IMR-90 (cell line): ENCODE results near the gene AREL1. TPM values are rescaled to one million over a fixed set of nuclear protein-coding genes. Genes with fewer than 3 reads are reported as not detected.

Experiments used
- ATAC-seq: fragments of 200-7000 bp; cut with Tn5 transposase; 2 replicates; pipeline ENCODE4 v1.9.1; 2020; ENCODE audit warnings: low read depth, mild to moderate bottlenecking, moderate library complexity
- BruUV-seq: library from RNA; stranded (reverse); fragments of 400-500 nt; replicated peaks from 2 replicates; lab custom pipeline; 2021; lab: Mats Ljungman, UMichigan
- CTCF ChIA-PET: fragments of 300-600 bp; formaldehyde crosslinking; extraction: SDS; loops from one replicate; lab custom pipeline; 2021; ENCODE audit warnings: antibody characterized with exemption; lab: Yijun Ruan, JAX
- POLR2A ChIA-PET: fragments of 300-600 bp; sonication (Branson Sonifier 250); formaldehyde crosslinking; loops from one replicate; lab custom pipeline; 2022; ENCODE audit warnings: antibody characterized with exemption; ENCODE audit not compliant: unreplicated experiment; lab: Charles Lee
- DNase-seq: peaks from one replicate; pipeline ENCODE4 v3.0.0; 2013
- H2AFZ ChIP-seq: replicated peaks from 2 replicates; pipeline ENCODE3; 2013; ENCODE audit warnings: low read length, mild to moderate bottlenecking; ENCODE audit not compliant: poor library complexity
- H2AK5ac ChIP-seq: 2 replicates; pipeline ENCODE4 v1.6.1; 2013; ENCODE audit warnings: low read depth, low read length, inconsistent platforms
- H2AK9ac ChIP-seq: replicated peaks from 2 replicates; pipeline ENCODE3; 2013; ENCODE audit warnings: mild to moderate bottlenecking, low read depth, low read length, moderate library complexity; ENCODE audit not compliant: poor library complexity
- H2BK120ac ChIP-seq: 2 replicates; pipeline ENCODE4 v1.6.1; 2013; ENCODE audit warnings: low read depth, low read length, inconsistent platforms
- H2BK15ac ChIP-seq: 3 replicates; pipeline ENCODE4 v1.6.1; 2013; ENCODE audit warnings: low read depth, low read length, inconsistent platforms
- H2BK20ac ChIP-seq: 2 replicates; pipeline ENCODE4 v1.6.1; 2013; ENCODE audit warnings: low read depth, mild to moderate bottlenecking, inconsistent platforms, low read length, moderate library complexity
- H2BK5ac ChIP-seq: 2 replicates; pipeline ENCODE4 v1.6.1; 2013; ENCODE audit warnings: mild to moderate bottlenecking, low read depth, low read length, inconsistent platforms; ENCODE audit not compliant: poor library complexity, severe bottlenecking
- H3K14ac ChIP-seq: replicated peaks from 2 replicates; pipeline ENCODE4 v1.6.1; 2013; ENCODE audit warnings: low read depth, low read length, inconsistent platforms
- H3K18ac ChIP-seq: 2 replicates; pipeline ENCODE4 v1.6.1; 2013; ENCODE audit warnings: low read depth, low read length, control low read depth
- H3K23ac ChIP-seq: 2 replicates; pipeline ENCODE4 v1.6.1; 2013; ENCODE audit warnings: low read depth, low read length, inconsistent platforms
- H3K27ac ChIP-seq: 2 replicates; pipeline ENCODE4 v1.5.1; 2013; ENCODE audit warnings: mild to moderate bottlenecking, control low read depth, low read length; ENCODE audit not compliant: insufficient read depth
- H3K27me3 ChIP-seq: 2 replicates; pipeline ENCODE4 v1.6.1; 2013; ENCODE audit warnings: low read length; ENCODE audit not compliant: control insufficient read depth, insufficient read depth
- H3K36me3 ChIP-seq: 2 replicates; pipeline ENCODE4 v1.6.1; 2013; ENCODE audit warnings: low read length, mixed read lengths; ENCODE audit not compliant: control insufficient read depth, insufficient read depth
- H3K4ac ChIP-seq: 2 replicates; pipeline ENCODE4 v1.6.1; 2013; ENCODE audit warnings: low read depth, low read length, inconsistent platforms
- H3K4me1 ChIP-seq: 2 replicates; pipeline ENCODE4 v1.6.1; 2013; ENCODE audit warnings: low read length, mixed read lengths; ENCODE audit not compliant: control insufficient read depth, insufficient read depth
- H3K4me2 ChIP-seq: 2 replicates; pipeline ENCODE4 v1.6.1; 2013; ENCODE audit warnings: low read depth, mild to moderate bottlenecking, control low read depth, low read length, moderate library complexity
- H3K4me3 ChIP-seq: 2 replicates; pipeline ENCODE4 v1.5.1; 2013; ENCODE audit warnings: low read depth, mild to moderate bottlenecking, control low read depth, low read length, moderate library complexity; ENCODE audit not compliant: insufficient read depth
- H3K56ac ChIP-seq: 2 replicates; pipeline ENCODE4 v1.6.1; 2013; ENCODE audit warnings: low read length, inconsistent platforms; ENCODE audit not compliant: insufficient read depth; ENCODE audit errors: extremely low read depth
- H3K79me1 ChIP-seq, 2 experiments: 2 replicates each; pipeline ENCODE4 v1.6.1; 2013; ENCODE audit warnings: low read length in 2 of 2, inconsistent platforms in 1 of 2, low read depth in 1 of 2
- H3K9ac ChIP-seq: 2 replicates; pipeline ENCODE4 v1.6.1; 2013; ENCODE audit warnings: low read depth, low read length, control low read depth
- H3K9me1 ChIP-seq: 2 replicates; pipeline ENCODE4 v1.6.1; 2013; ENCODE audit warnings: low read length, inconsistent platforms; ENCODE audit not compliant: insufficient read depth
- H3K9me3 ChIP-seq: 2 replicates; pipeline ENCODE4 v1.6.1; 2013; ENCODE audit warnings: low read length; ENCODE audit not compliant: control insufficient read depth, insufficient read depth
- H4K20me1 ChIP-seq: 2 replicates; pipeline ENCODE4 v1.6.1; 2013; ENCODE audit warnings: low read length, inconsistent platforms; ENCODE audit not compliant: insufficient read depth
- H4K5ac ChIP-seq: 2 replicates; pipeline ENCODE4 v1.6.1; 2013; ENCODE audit warnings: mild to moderate bottlenecking, low read depth, low read length, control low read depth
- H4K8ac ChIP-seq, 2 experiments: 2 replicates each; pipeline ENCODE4 v1.6.1; 2013; ENCODE audit warnings: low read depth in 2 of 2, low read length in 2 of 2, control low read depth in 1 of 2, inconsistent platforms in 1 of 2
- H4K91ac ChIP-seq: 2 replicates; pipeline ENCODE4 v1.6.1; 2013; ENCODE audit warnings: low read depth, low read length, inconsistent platforms; ENCODE audit not compliant: insufficient read depth
- BHLHE40 ChIP-seq: fragments of 150-350 bp; IDR thresholded peaks from 2 replicates; pipeline ENCODE4 v1.6.1; 2016; ENCODE audit warnings: mild to moderate bottlenecking, low read depth, low read length
- CEBPB ChIP-seq: IDR thresholded peaks from 2 replicates; pipeline ENCODE4 v1.6.1; 2012; ENCODE audit warnings: low read depth, low read length, improper control_type of control experiment
- FOS ChIP-seq: fragments of 150-350 bp; IDR thresholded peaks from 2 replicates; pipeline ENCODE4 v1.6.1; 2016; ENCODE audit warnings: low read depth, low read length
- MAFK ChIP-seq: IDR thresholded peaks from 2 replicates; pipeline ENCODE4 v1.6.1; 2012; ENCODE audit warnings: low read depth, low read length, improper control_type of control experiment
- MXI1 ChIP-seq: IDR thresholded peaks from 2 replicates; pipeline ENCODE4 v1.6.1; 2012; ENCODE audit warnings: low read depth, mild to moderate bottlenecking, low read length, moderate library complexity, borderline replicate concordance
- POLR2A ChIP-seq: IDR thresholded peaks from 2 replicates; pipeline ENCODE4 v1.6.1; 2012; ENCODE audit warnings: mild to moderate bottlenecking, low read depth, low read length
- RCOR1 ChIP-seq: IDR thresholded peaks from 2 replicates; pipeline ENCODE4 v1.6.1; 2012; ENCODE audit warnings: mild to moderate bottlenecking, low read length, improper control_type of control experiment; ENCODE audit not compliant: insufficient replicate concordance
- SMC3 ChIP-seq: fragments of 150-350 bp; IDR thresholded peaks from 2 replicates; pipeline ENCODE4 v1.6.1; 2016; ENCODE audit warnings: low read depth, mild to moderate bottlenecking, antibody characterized with exemption, low read length, moderate library complexity
- WGBS, 2 experiments: methylation state at CpG; one replicate each; pipeline versions ENCODE4 v1.1.5 to v1.1.7; 2013; ENCODE audit warnings: missing lambda C conversion rate in 2 of 2; ENCODE audit not compliant: insufficient read length in 1 of 2; ENCODE audit errors: extremely low coverage in 2 of 2; 5-methylcytosine and 5-hydroxymethylcytosine counted together
- dilution Hi-C: fragments of 300-500 bp; cut with HindIII; formaldehyde crosslinking; loops from one replicate; pipeline ENCODE4 v1.14.3; 2018; ENCODE audit warnings: low sequenced_read_pairs; ENCODE audit not compliant: unreplicated experiment
- in situ Hi-C: fragments of 300-500 bp; cut with MboI; formaldehyde crosslinking; loops from 3 replicates; pipeline ENCODE4 v1.14.3; 2019; ENCODE audit warnings: low sequenced_read_pairs, inconsistent platforms, mixed read lengths
- intact Hi-C: fragments of 100-400 bp; cut with micrococcal nuclease; formaldehyde crosslinking; loops from 2 replicates; pipeline ENCODE4 v1.10.0; 2022
- polyA plus RNA-seq, 3 experiments: library from polyadenylated mRNA; depleted of rRNA; stranded (reverse); fragments of >200 nt; gene quantifications; 2 replicates each; pipeline ENCODE4 v1.2.3, GENCODE V29; 2012; ENCODE audit warnings: low replicate concordance in 1 of 3
- total RNA-seq: library from RNA; depleted of rRNA; stranded (reverse); fragments of >200 nt; gene quantifications from 2 replicates; pipeline ENCODE4 v1.2.3, GENCODE V29; 2012

AREL1 gene
- total and polyA plus RNA-seq, 2 of the 4 experiments (the other 2 are of a cell fraction) = 30.0 to 39.3 TPM

GRCh38 chr14:74710480-74710879 is 2.4 kb downstream of the AREL1 start:
- Histone ChIP-seq H2AK9ac (no peak overlapping the region), H2AK5ac (no peak overlapping the region), H3K4me3 (no peak overlapping the region), H2BK5ac (no peak overlapping the region), H3K23ac (no peak overlapping the region), H4K5ac (no peak overlapping the region), H4K20me1 (peaks cover 23% of the 10 kb centered on the region; the same call in 1 of the 2 replicates), H3K4me2 (no peak overlapping the region), H4K8ac (no peak overlapping the region), H3K27me3 (no peaks in the 10 kb centered on the region), H3K4me1 (no peaks in the 10 kb centered on the region; the same call in 1 of the 2 replicates), H3K4ac (no peak overlapping the region), H2BK120ac (no peak overlapping the region), H2BK20ac (no peak overlapping the region), H3K9me1 (peaks cover 4% of the 10 kb centered on the region), H3K79me1 (peaks cover 21 to 60% of the 10 kb centered on the region in 2 experiments), H3K14ac (no peak overlapping the region), H3K36me3 (peaks cover 1% of the 10 kb centered on the region; the same call in 1 of the 2 replicates), H3K27ac (no peak overlapping the region), H4K91ac (no peak overlapping the region), H3K18ac (no peak overlapping the region), H3K56ac (no peak overlapping the region), H3K9ac (no peak overlapping the region), H3K9me3 (no peaks in the 10 kb centered on the region), H2AFZ (no peak overlapping the region), H2BK15ac (no peak overlapping the region)
- ATAC-seq (no peak), DNase-seq (no peak)
- no TSS peak for BruUV-seq
- CTCF ChIA-PET = interaction anchor here (0.6 kb wide), 1 partner anchor 15 kb away, joined by 3 read pairs; no protein-coding TSS in a partner anchor
- dilution Hi-C loops (no loop called here), intact Hi-C loops (no loop called here), in situ Hi-C loops (no loop called here)
- no CpG with 5 or more reads among the region's 1 CpG for WGBS, 2 experiments
- POLR2A ChIA-PET = interaction anchor here (0.6 kb wide), 1 partner anchor 139 kb away, joined by 3 read pairs; no protein-coding TSS in a partner anchor
- TF ChIP-seq BHLHE40 = no peak
- no peak for TF ChIP-seq MXI1
- no peak for TF ChIP-seq RCOR1
- TF ChIP-seq POLR2A = no peak
- TF ChIP-seq CEBPB = no peak
- no peak for TF ChIP-seq MAFK
- TF ChIP-seq FOS = no peak
- no peak for TF ChIP-seq SMC3
